Measurements from ENCODE around the gene TDRD10.
A peak's percentile ranks its signal among the peaks of the same experiment; 100 is the strongest.
"Not testable (repeated sequence)": the region's sequence is repeated elsewhere in the genome, so short reads cannot be mapped to it uniquely, and the experiment has no call there.

TDRD10 gene

DNA sequence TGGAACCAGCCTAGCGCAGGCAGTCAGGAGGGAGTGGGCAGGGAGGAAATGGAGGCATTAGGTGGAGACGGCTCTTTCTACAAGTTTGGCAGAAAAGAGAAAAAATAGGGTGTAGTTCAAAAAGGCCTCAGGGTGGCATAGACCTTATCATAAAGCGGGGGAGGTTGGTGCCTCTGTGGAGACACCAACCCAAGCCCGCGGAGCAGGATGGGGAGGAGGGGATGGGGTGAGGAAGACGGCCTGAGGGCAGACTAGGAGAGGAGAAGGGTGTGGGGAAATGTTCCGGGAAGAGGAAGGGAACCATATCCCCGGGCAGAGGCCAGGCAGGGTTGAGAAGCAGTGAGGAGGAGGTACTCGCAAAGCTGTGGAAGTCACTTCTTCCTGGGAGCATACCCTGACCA is 17.6 kb downstream of the TDRD10 start:
- DNase-seq: no peak

DNA sequence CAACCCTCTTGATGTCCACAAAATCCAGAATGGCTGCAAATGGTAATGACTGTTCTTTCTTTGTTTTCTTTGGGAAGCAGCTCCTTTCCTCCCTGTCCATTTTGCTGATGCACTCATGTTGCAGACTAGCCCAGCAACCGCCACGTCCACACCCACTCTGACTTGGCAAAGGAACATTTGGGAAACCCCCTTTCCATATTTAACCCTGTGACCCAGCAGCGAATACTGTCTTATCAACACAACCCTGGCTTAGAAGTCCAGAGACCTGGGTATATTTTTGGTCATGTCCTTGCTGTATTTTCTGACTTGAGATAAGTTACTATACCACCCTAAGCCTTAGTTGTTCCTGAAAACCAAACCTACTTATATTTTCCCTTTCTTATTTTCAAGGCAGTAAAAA is 18.3 kb downstream of the TDRD10 start:
- no peak for DNase-seq

DNA sequence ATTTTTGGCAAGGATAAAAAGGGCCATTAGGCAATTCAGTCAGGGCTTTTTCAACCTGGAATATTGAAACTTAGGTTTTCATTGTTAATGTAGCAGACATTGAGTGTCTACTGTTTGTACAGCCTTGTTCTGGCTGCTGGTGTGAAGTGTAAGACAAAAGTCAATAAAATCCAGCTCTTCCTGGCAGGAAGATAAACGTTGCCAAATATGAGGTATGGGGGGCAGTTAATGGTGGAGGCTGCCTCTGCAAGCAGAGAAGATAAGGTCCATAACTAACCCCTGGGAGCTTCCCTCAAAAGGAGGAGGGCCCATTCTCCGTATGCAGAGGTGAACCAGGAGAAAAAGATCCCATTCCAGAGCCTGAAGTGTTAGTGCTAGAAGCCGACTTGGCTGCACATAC is 19.7 kb downstream of the TDRD10 start:
- DNase-seq: no peak

GRCh38 chr1:154524881-154525280 is 22.9 kb downstream of the TDRD10 start:
- DNase-seq: no peak

GRCh38 chr1:154527192-154527591 is 25.2 kb downstream of the TDRD10 start:
- no peak for DNase-seq

GRCh38 chr1:154529308-154529707 is 27.3 kb downstream of the TDRD10 start:
- DNase-seq: no peak

- not testable (repeated sequence) for DNase-seq
Observed at GRCh38 chr1:154531950-154532349, 29.9 kb downstream of the TDRD10 start.

DNA sequence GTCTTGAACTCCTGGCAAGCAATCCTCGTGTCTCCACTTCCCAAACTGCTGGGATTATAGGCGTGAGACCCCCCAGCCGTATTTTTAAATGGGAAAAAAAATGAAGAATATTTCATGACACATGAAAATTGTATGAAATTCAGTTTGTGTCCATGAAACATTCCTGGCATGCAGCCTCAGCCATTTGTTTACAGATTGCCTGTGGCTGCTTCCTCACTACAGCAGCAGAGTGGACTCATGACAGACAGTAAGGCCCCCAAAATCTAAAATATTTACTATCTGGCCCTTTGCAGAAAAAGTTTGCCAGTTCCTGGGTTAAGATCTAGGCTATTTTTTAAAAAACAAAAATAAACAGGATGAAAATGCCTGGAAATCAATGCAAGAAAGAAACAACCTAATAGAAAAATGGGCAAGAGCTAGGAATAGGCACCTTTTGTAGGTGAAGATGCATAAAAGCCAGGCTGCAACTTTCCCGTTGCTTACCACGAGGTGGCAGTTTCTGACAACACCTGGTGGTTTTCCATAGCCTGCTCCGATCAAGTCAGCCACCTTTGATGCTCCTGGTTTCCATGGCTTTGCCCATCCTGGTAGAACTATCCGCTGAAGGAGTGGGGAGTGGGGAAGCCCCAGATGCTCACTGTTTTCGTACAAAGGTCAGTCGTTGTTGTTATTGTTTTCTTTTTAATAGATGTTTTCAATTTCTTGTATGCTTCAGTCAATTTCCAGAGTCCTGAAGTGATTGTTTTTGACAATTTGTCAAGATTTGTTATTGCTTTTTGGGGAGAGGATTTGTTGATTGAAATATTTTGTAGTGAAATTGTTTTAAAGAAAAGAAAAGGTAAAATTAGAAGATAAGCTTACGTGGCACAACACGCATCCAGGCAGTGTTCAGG is 32.2 kb downstream of the TDRD10 start:
- DNase-seq: peak; percentile 49

DNA sequence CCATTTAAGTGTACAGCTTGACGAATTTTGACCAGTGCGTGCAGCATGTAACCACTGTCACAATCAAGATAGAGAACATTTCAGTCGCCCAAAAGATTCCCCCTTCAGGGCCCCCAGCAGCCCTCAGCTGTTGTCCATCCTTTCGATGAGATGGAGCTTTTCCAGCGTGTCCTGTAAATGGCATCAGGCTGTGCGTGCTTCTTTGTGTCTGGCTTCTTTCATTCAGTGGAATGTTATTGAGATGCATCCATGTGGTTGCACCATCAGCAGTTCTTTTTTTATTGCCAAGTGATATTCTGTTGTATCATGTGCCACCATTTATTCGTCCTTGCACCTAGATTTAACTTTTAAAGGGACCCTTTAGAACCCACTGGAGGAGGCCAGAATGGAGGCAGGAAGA is 34.6 kb downstream of the TDRD10 start:
- no peak for DNase-seq

DNA sequence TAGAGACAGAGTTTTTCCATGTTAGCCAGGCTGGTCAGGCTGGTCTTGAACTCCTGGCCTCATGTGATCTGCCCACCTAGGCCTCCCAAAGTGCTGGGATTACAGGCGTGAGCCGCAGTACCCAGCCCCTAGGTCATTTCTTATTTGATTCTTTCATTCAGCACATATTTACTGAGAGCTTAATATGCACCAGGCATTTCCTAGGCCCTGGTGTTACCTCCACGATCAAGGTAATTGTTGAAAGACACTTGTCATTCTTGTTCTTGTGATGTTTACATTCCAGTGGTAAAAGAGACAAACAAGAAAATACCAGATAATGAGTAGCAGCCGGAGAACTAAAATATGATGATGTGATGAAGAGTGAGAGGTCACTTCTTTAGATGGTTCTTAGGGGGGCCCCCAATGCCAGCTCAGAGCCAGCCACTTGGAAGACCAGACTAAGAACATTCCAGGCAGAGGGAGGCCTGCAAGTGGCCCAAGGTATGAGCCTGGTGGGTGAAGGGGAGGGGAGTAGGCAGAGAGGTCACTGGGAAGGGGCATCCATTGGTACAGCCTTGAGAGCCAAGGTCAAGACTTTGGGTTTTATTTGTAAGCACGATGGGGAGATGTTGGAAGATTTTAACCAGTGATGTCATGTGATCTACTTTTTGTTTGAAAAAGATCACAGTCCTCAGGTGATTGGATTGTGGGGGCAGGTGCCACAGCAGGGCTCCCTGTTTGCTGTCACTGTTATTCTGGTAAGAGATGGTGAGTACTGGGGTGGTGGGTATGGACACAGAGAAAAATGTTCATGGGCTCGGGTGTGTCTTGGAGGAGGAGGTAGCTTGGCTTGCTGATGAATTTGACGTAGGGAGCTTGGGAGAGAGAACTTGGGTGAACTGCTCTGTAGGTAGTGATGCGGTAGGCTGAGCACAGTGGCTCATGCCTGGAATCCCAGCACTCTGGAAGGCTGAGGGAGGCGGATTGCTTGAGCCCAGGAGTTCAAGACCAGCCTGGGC is 37.8 kb downstream of the TDRD10 start:
- no peak for DNase-seq

DNA sequence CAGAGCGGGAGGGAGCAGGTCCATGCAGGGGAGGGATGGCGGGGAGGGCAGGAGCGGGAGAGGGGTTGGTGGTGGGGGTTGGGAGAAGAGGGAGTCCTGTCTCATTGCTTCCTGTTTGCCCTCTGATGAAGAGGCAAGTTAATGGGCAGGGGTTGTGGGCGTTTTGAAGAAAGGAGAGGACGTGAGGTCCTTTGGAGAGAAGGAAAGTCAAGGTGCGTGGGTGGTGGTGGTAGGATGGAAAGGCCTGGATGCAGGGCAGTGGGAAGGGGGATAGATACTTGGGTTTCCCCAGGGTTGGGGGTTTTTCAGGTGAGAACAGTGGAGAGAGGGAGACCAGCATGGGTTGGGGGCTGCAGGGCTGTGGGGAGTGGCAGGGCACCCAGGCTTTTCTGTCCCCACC is 39.2 kb downstream of the TDRD10 start:
- DNase-seq: no peak

GRCh38 chr1:154546264-154547063 is 44.4 kb downstream of the TDRD10 start:
- peak; percentile 38 for DNase-seq

GRCh38 chr1:154547105-154547732 is 45.2 kb downstream of the TDRD10 start:
- DNase-seq: no peak

DNA sequence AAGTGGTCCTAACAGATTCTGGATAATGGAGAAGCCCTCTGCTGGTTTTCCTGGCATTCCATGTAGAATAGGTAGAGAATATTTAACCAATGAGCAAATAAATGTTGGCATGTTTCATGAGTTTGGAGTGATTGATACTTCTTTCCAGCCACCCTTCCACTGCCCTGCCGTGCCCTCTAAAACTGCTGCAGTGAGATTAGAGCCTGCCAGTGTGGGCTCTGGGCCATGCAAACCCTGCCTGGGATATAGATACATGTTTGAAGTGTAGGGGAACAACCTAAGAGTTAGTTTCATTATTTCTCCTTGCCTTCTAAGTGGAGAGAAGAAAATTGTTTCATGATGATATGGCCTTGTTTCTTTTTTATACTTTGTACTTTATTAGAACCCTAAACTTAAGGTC is 46.0 kb downstream of the TDRD10 start:
- DNase-seq: no peak

DNA sequence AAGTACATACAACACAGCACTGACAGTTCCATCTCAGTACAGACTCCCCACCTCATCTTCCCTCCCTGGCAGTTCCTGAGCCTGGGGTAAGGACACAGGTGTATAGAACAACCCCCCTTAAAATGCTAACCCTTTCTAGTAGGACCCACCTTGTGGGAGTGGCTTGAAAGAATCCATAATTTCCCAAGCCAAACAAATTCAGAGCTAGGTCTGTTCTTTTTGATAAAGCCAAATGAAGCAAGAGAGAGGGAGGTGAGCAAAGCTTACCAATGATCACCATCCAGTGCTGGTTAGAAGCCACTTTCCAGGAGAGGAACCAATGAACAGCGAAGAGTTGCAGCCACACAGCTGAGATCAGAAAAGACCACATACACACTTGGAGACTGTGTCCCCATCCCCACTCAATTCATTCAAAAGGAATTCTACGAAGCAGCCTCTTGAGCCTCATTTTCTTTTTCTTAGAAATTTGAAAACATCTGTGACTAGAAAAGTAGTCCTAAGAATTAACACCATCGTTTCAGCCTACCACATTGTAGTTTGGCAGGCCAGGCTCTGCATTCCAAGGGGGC is 47.3 kb downstream of the TDRD10 start:
- DNase-seq: no peak

- DNase-seq: no peak
Observed at GRCh38 chr1:154550070-154550469, 48.1 kb downstream of the TDRD10 start.

GRCh38 chr1:154550657-154551056 is 48.6 kb downstream of the TDRD10 start:
- DNase-seq: no peak

GRCh38 chr1:154551474-154551873 is 49.5 kb downstream of the TDRD10 start:
- no peak for DNase-seq

- DNase-seq: no peak
Observed at GRCh38 chr1:154552036-154552435, 50.0 kb downstream of the TDRD10 start.

DNA sequence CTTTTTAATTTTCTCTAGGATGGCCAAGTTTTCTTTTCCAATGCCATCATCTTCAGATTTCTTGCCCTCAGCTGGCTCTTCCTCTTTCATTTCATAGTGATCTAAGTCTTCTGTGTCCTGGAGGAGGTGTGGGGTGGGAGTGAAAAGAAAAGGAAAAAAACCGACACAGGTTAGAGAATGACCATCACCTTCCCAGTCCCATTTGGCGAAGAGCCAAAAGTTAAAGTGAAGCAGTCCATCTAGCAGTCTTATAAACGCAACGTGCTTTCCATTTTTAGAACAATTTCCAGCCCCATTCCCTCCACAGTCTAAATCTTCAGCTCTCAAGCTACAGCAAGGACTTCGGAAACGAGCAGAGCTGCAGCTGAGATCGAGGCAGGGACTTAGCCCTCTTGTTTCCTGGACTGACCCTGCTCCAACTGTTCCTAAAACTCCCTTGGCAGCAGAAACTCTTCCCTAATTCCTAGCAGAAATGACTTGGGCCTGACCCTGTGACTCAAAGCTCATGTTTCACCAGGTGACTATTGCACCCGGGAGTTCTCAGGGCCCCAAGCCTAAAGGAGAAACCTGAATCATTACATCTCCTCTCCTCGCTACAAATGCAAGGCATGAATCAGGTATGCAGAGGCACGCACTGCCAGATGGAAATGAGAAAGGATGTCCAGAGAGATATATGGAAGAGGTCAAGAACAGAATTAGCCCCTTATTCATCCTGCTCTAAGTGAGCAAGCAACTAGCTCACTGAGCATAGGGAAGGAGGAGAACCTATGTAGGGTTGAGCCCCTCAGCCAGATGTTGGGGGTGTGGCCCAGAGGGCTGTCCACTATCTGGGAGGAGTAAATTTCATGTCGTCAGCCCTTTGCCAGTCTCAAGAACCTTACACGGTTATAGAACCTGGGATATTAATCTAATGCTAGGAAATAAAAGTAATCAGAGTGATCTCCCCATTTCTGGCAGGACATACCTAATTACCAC is 51.3 kb downstream of the TDRD10 start:
- no peak for DNase-seq

DNA sequence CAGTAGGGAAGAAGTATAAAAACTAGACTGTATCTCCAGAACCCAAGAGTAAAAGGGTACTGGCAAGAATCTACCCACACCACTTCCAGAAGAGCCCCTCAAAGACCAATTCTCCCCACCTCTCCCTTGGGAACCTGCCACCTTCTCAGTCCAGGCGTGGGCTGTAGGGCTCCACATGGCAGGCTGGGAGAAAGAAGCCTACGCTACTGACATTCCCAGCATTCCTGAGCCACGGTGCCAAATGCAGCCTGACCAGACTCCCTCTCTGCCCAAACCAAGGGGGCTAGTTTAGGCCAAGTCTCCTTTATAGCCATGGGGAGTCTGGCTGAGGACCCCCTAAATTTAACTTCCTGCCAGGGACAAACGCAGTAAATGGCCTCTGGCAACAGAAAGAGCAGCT is 54.4 kb downstream of the TDRD10 start:
- DNase-seq: no peak

Data from NCI-H748 treated with DMSO at 0.1 percent for 48 hours (cell line).